M059J (cell line): ENCODE results near the gene MT1HL1. TPM values are rescaled to one million over a fixed set of nuclear protein-coding genes. Genes with fewer than 3 reads are reported as not detected.
"Not testable (repeated sequence)": the region's sequence is repeated elsewhere in the genome, so short reads cannot be mapped to it uniquely, and the experiment has no call there.

Experiments used
- DNase-seq: peaks from one replicate; pipeline ENCODE4 v3.0.0-alpha.2; 2012; ENCODE audit warnings: low read depth
- total RNA-seq: library from RNA; depleted of rRNA; stranded (reverse); fragments of >200 nt; shearing (Covaris generic); gene quantifications from 2 replicates; pipeline ENCODE4 v1.2.3, GENCODE V29; 2014

Gene MT1HL1
- total RNA-seq, 1 experiment from 2014 or later, result not detected

DNA sequence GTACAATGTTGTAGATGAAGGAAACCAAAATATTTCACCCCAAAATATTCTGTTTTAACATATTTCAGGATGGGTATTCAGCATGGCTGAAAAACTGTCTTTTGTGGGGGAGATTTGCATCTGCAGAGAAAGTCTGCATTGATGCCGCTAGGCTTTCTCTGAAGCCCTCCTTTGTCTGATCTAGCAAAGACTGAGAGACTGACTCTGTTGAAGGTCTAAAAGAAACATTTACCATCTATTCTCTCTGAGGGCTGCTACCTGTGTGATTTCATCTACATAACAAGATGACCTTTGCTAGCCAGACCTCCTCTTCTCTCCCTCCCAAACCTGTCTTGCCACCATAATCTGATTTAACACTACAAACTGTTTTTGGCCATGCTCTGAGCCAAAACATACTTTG is 12.4 kb upstream of the MT1HL1 start:
- no peak for DNase-seq

DNA sequence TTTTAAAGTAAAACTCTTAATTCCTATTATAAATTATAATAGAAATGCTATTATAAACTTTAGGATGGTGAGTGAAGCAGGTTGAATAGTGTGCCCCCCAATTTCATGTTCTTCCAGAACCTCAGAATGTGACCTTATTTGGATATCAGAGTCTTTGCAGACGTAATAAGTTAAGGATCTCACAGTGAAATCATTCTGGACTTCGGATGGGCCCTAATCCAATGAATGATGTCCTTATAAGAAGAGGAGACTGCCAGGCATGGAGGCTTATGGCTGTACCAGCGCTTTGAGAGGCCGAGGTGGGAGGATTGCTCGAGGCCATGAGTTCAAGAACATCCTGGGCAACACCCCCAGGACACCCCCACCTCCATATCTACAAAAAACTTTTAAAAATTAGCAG is 9.4 kb upstream of the MT1HL1 start:
- DNase-seq, result no peak

GRCh38 chr1:237012788-237013383 is 8.6 kb upstream of the MT1HL1 start:
- peak; percentile 84 for DNase-seq

DNA sequence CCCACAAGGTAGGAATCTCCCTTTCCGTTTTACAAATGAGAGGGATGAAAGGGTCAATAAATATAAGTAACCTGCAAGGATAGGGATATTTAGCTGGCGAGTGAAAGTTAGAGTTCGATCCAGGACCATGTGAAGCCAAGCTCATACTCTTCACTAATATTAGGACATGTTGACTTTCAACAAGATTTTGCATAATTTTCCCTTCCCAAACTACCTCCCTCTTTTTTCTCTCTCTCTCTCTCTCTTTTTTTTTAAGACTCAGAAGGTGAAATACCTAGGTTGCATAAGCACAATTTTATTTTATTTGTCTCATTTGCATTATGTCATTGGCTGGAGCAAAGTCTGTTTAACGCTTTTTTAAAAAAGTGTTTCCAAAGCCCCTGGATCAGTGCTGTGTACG is 8.1 kb upstream of the MT1HL1 start:
- DNase-seq, result no peak

- DNase-seq, result no peak
These were observed 7.2 kb upstream of the MT1HL1 start for GRCh38 chr1:237011432-237011831.

- DNase-seq, result no peak
These were observed 5.4 kb upstream of the MT1HL1 start for GRCh38 chr1:237009611-237010010.

DNA sequence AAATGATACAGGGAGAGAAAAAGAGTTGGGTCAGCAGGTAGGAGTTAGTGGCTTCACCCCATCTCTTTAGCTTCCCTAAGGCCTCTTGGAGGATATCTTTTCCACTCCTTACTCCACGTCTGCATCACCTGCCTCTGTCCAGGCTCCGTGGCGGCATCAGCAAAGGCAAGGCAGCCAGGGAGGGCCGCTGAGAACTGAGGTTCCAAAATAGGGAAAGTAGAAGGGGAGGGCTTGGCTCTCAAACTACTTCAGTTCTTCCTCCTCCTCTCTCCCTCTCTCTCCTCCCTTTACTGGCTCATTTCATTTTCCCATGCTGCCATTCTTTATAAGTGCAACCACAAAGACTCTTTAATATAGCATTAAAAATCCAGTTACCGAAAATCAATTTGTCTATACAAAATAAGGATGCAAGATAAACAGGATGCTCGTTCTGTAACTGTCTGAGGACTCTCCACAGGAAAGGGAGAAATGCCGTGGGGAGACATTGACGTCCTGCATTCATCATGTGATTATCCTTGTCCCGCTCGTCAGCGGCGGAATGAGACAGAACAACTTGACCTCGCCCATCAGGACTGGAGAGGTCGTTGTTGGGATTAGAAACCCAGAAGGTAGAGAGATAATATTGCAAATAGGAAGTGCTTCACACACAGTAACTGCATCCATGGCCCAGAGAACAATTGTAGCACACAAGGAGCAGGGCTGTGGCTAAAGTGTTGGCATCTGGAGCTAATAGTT is 3.1 kb upstream of the MT1HL1 start:
- DNase-seq, result no peak

DNA sequence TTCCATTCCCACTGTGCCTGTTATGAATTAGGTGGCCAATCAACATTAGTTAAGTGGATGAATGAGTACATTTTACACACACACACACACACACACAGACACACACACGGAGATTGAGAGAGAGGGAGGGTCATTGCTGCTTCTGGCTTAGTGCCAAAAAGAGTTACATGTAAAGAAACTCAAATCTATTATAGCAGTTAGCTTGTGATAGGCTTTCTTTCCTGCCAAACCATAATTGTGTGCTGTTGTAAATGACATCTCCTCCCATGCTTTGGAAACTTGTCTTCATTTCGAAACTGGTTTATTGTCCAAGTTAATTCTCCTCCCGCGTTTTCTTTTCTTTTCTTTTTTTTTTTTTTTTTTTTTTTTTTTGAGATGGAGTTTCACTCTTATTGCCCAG is 1.4 kb upstream of the MT1HL1 start:
- DNase-seq, result no peak

GRCh38 chr1:237003516-237003915 is 725 bp downstream of the MT1HL1 start:
- no peak for DNase-seq

DNA sequence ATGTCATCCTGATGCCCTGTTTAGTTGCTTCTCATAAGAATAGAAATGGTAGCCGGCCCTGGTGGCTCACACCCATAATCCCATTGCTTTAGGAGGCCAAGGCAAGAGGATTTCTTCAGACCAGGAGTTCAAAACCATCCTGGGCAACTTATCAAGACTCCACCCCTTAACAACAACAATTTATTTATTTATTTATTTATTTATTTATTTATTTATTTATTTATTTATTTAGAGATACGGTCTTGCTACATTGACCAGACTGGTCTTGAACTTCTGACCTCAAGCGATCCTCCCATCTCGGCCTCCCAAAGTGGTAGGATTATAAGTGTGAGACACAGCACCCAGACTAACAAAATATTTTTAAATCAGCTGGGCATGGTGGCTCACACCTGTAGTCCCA is 4.0 kb downstream of the MT1HL1 start:
- DNase-seq, result no peak

GRCh38 chr1:236998546-236998945 is 5.7 kb downstream of the MT1HL1 start:
- no peak for DNase-seq

DNA sequence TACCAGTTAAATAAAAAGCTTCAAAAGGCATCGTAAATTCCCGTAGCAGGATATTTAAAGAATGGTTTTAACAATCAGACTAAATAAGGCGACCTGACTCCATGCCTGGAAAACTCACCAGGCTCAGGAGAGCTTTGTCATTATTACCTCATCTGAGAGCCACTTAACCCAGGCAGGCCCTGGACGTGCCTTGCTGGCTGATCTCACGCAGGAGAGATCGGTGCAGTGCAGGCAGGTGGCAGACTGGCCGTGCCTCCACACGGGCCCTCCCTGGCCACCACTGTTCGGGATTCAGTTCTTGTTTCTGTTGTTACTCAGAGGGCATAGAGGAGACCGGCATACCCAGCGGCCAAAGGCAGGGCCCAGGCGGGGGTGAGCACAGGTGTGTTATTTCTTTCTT is 6.4 kb downstream of the MT1HL1 start:
- no peak for DNase-seq

DNA sequence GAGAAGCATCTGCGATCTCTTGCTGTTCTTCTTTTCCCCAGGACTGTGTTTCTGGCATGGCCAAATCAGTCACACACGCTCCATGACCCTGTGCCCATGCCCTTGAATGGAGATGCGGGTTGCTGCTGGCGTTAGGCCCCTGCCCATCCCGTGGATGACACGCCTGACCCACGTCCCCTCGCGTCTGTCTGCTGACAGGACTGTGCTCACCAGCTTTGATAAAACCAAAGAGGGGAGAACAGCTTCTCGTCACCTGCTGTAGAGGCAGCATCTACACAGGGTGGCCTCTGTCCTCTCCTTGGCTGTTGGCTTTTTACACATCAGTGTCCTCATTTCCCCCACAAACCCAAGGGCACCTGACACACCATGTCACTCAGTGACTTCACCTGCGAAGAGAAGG is 6.9 kb downstream of the MT1HL1 start:
- no peak for DNase-seq

DNA sequence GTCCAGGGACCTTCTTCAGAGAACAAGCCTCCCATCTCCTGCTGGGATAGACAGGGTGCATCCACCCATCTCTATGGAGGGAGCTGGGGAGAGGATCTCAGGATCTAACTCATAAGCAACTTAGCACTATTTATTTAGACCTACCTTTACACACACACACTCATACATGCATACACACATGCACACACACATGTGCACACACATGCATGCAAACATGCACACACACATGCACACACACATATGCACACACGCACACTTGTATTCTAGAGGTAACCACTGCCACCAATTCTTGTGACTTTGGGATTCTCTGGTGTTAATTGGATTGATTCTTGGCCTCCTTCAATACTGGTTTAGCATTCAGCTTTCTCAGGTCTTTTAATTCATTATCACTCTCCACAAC is 9.8 kb downstream of the MT1HL1 start:
- DNase-seq, result no peak

DNA sequence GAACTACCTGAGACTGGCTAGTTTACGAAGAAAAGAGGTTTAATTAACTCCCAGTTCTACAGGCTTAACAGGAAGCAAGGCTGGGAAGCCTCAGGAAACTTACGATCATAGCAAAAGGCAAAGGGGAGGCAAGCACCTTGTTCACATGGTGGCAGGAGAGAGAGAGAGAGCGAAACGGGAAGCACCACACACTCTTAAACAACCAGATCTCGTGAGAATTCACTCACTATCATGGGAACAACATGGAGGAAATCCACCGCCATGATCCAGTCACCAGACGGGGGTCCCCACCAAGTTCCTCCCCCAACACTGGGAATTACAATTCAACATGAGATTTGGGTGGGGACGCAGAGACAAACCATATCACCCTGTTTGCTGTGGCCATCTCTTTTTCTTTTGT is 11.8 kb downstream of the MT1HL1 start:
- DNase-seq, result no peak

DNA sequence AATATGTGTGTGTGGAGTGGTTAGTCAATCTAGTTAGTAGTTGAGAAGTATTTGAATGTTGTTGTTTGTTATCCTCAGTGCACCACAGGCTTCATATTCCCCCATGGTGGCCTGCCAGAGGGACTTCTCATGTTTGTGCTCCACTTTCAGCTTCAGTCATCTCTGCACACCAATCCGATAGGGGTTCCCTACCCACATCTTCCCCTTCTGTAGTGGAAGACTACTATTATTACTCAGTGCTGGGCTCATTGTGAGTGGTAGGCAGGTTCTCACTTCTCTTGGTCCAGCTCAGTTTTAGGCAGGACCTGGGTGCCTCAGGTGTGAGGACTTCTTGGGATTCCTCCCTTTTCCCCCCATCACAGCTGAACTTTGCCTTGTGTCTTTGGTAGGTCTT is 14.2 kb downstream of the MT1HL1 start:
- no peak for DNase-seq

DNA sequence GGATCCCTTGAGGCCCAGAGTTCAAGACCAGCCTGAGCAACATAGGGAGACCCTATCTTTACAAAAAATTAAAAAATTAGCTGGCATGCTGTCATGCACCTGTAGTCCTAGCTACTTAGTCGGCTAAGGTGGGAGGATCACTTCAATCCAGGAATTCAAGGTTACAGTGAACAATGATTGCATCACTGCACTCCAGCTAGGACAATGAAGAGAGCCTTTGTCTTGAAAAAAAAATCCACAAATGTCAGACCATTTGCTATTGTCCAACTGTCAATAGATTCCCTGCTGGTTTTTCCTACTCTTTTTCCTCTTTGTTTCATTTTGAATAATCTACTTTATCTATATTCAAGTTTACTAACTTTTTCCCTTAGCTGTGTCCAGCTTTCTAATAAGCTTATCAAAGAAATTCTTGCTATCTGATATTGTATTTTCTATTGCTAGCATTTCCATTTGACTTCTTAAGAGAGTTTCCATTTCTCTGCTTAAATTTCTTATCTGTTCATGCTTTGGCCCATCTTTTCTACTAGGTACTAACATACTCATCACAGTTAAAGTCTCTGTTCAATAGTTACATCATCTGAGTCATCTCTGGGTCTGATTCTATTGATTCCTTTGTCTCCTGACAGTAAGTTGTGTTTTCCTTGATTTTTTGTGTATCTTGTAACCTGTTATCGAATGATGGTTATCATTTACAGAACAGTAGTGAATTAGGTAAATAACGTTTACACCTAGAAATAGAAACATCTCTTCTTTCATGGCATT is 14.8 kb downstream of the MT1HL1 start:
- no peak for DNase-seq

DNA sequence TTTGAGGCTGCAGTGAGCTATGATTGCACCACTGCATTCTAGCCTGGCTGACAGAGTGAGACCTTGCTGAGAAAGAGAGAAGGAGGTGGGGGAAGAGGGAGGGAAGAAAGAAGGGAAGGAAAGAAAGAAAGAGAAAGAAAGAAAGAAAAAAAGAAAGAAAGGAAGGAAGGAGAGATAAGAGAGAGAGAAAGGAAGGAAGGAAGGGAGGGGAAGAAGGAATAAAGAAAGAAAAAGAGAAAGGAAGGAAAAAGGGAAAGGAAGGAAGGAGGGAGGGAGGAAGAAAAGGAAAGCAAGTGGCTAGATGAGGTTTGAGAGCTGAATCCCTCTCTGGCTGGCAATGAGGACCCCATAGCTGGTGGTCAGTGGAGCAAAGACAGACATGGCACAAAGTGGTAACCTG is 20.4 kb downstream of the MT1HL1 start:
- DNase-seq, result no peak

GRCh38 chr1:236982380-236982779 is 21.9 kb downstream of the MT1HL1 start:
- no peak for DNase-seq

- DNase-seq, result not testable (repeated sequence)
These were observed 22.8 kb downstream of the MT1HL1 start for GRCh38 chr1:236981431-236981830.

GRCh38 chr1:236980673-236981072 is 23.6 kb downstream of the MT1HL1 start:
- peak; percentile 33 for DNase-seq

GRCh38 chr1:236979149-236979900 is 24.9 kb downstream of the MT1HL1 start:
- no peak for DNase-seq
